Measurements from ENCODE around the gene ACTR10.

- TF ChIP-seq CTCF (IDR thresholded peaks at IDR 0.05; ENCODE audit: insufficient read depth, low read depth, low read length) = no peak
- TF ChIP-seq EZH2 (IDR thresholded peaks at IDR 0.05; ENCODE audit: insufficient read depth, low read length) = no peak
Measured at GRCh38 chr14:58238252-58239243, 38.6 kb downstream of the ACTR10 start.
